GM12878 (cell line): ENCODE results near the gene SRBD1. TPM values are rescaled to one million over a fixed set of nuclear protein-coding genes. Genes with fewer than 3 reads are reported as not detected.
A peak's percentile ranks its signal among the peaks of the same experiment; 100 is the strongest.

Source experiments
- ATF3 ChIP-seq: IDR thresholded peaks from 2 replicates; pipeline ENCODE4 v1.6.1; 2011; ENCODE audit warnings: low read depth, mild to moderate bottlenecking, low read length, moderate library complexity, borderline replicate concordance; ENCODE audit errors: extremely low read depth
- CREM ChIP-seq: IDR thresholded peaks from 2 replicates; pipeline ENCODE4 v1.6.1; 2014; ENCODE audit warnings: antibody characterized with exemption, low read depth
- E2F4 ChIP-seq: IDR thresholded peaks from 2 replicates; pipeline ENCODE4 v1.6.1; 2012; ENCODE audit warnings: low read depth, low read length, improper control_type of control experiment
- ESRRA ChIP-seq: IDR thresholded peaks from 2 replicates; pipeline ENCODE4 v1.6.1; 2012; ENCODE audit warnings: mild to moderate bottlenecking, low read length, improper control_type of control experiment
- EZH2 ChIP-seq: IDR thresholded peaks from 2 replicates; pipeline ENCODE4 v1.6.1; 2012; ENCODE audit warnings: low read depth, mild to moderate bottlenecking, control low read depth, inconsistent platforms, low read length, borderline replicate concordance; ENCODE audit not compliant: control insufficient read depth
- IRF4 ChIP-seq: IDR thresholded peaks from 2 replicates; pipeline ENCODE4 v1.6.1; 2011; ENCODE audit warnings: low read depth, low read length
- KLF5 ChIP-seq: fragments of 450-650 bp; IDR thresholded peaks from 2 replicates; pipeline ENCODE4 v1.6.1; 2014; ENCODE audit warnings: mild to moderate bottlenecking; ENCODE audit not compliant: partially characterized antibody
- LARP7 ChIP-seq: fragments of 450-650 bp; IDR thresholded peaks from 2 replicates; pipeline ENCODE4 v1.6.1; 2017; ENCODE audit warnings: mild to moderate bottlenecking
- MAX ChIP-seq: IDR thresholded peaks from 2 replicates; pipeline ENCODE4 v1.6.1; 2012; ENCODE audit warnings: low read depth, low read length, improper control_type of control experiment
- MEF2B ChIP-seq: fragments of 450-650 bp; IDR thresholded peaks from 2 replicates; pipeline ENCODE4 v1.6.1; 2018; ENCODE audit warnings: mild to moderate bottlenecking, moderate library complexity; ENCODE audit not compliant: partially characterized antibody, poor library complexity, severe bottlenecking
- MYB ChIP-seq: fragments of 150-350 bp; IDR thresholded peaks from 2 replicates; pipeline ENCODE4 v1.6.1; 2014; ENCODE audit warnings: mild to moderate bottlenecking, low read depth, low read length, borderline replicate concordance
- PAX5 ChIP-seq: IDR thresholded peaks from 2 replicates; pipeline ENCODE4 v1.6.1; 2011; ENCODE audit warnings: low read depth, low read length, borderline replicate concordance
- RELB ChIP-seq: fragments of 450-650 bp; IDR thresholded peaks from 2 replicates; pipeline ENCODE4 v1.6.1; 2017; ENCODE audit warnings: low read depth, mild to moderate bottlenecking, moderate library complexity
- USF1 ChIP-seq: IDR thresholded peaks from 2 replicates; pipeline ENCODE4 v1.6.1; 2011; ENCODE audit warnings: borderline replicate concordance, low read depth, mild to moderate bottlenecking, moderate library complexity, mixed read lengths, low read length; ENCODE audit not compliant: insufficient read depth; ENCODE audit errors: extremely low read length
- WRNIP1 ChIP-seq: IDR thresholded peaks from 2 replicates; pipeline ENCODE4 v1.6.1; 2011; ENCODE audit warnings: low read depth, low read length, improper control_type of control experiment, borderline replicate concordance
- ZNF24 ChIP-seq: fragments of 450-650 bp; IDR thresholded peaks from 2 replicates; pipeline ENCODE4 v1.6.1; 2017; ENCODE audit warnings: antibody characterized with exemption, mild to moderate bottlenecking
- ZNF384 ChIP-seq: IDR thresholded peaks from 2 replicates; pipeline ENCODE4 v1.6.1; 2012; ENCODE audit warnings: low read depth, mild to moderate bottlenecking, low read length, improper control_type of control experiment, borderline replicate concordance
- ZNF622 ChIP-seq: fragments of 450-650 bp; IDR thresholded peaks from 2 replicates; pipeline ENCODE4 v1.6.1; 2017; ENCODE audit warnings: mild to moderate bottlenecking, inconsistent platforms
- ZNF687 ChIP-seq: fragments of 450-650 bp; IDR thresholded peaks from 2 replicates; pipeline ENCODE4 v1.6.1; 2017; ENCODE audit warnings: mild to moderate bottlenecking, moderate library complexity
- polyA plus RNA-seq, 11 experiments: library from polyadenylated mRNA; depleted of rRNA in 4 of 11; unstranded in 6 of 11; stranded (reverse) in 5 of 11; fragments of >200 nt; fragmentation: Nextera tagmentation in 4 of 11; fragmentation: Illumina TruSeq in 1 of 11; extraction: Ambion mirVana in 4 of 11; extraction: Trizol in 1 of 11; gene quantifications; 1 replicate in 1 of 11; 2 replicates in 10 of 11; pipeline versions ENCODE4 v1.2.1 to v1.2.3, GENCODE V29; 2011 to 2016; ENCODE audit warnings: inconsistent platforms in 2 of 11, missing spikeins in 2 of 11, low read depth in 1 of 11
- total RNA-seq, 4 experiments: library from RNA; depleted of rRNA in 3 of 4; stranded (reverse); fragments of >200 nt in 3 of 4; fragmentation: Illumina TruSeq in 1 of 4; extraction: Trizol in 1 of 4; gene quantifications; 2 replicates each; pipeline versions ENCODE4 v1.2.1 to v1.2.3, GENCODE V29; 2013 to 2021

Gene SRBD1
- total and polyA plus RNA-seq, 10 of the 15 experiments (the other 5 are each of a cell fraction or from before 2014, with no cell fraction given), result 9.7 to 33.1 (median 20.1) TPM

- TF ChIP-seq ZNF687 (peak; percentile 61; the same call in 1 of the 2 replicates), ATF3 (no peak), E2F4 (no peak), EZH2 (no peak), PAX5 (no peak), USF1 (no peak), RELB (peak; percentile 51; the same call in 1 of the 2 replicates), ZNF622 (no peak), MEF2B (peak; percentile 88), KLF5 (no peak), ESRRA (no peak), IRF4 (peak; percentile 68), ZNF384 (no peak), LARP7 (no peak), ZNF24 (no peak; the same call in 1 of the 2 replicates), MYB (no peak), CREM (peak; percentile 71; the same call in 1 of the 2 replicates), MAX (no peak), WRNIP1 (no peak)
Observed at GRCh38 chr2:45567974-45568789, 42.9 kb downstream of the SRBD1 start (continued).
